LNCaP clone FGC (cell line): ENCODE data around the gene TTLL8.

Source experiments
- DNase-seq: peaks from one replicate; pipeline ENCODE4 v3.0.0-alpha.2; 2011; ENCODE audit warnings: low read depth
- H3K4me3 ChIP-seq: 2 replicates; pipeline ENCODE4 v1.5.1; 2011; ENCODE audit warnings: mild to moderate bottlenecking, low read depth, low read length, control low read depth
- CTCF ChIP-seq: IDR thresholded peaks from 2 replicates; pipeline ENCODE4 v1.5.1; 2012; ENCODE audit warnings: mild to moderate bottlenecking; ENCODE audit not compliant: control insufficient read depth, insufficient read depth; ENCODE audit errors: extremely low read depth

The TTLL8 gene

GRCh38 chr22:50071432-50072166 lies 13.5 kb upstream of the TTLL8 start:
- H3K4me3 ChIP-seq = no peak overlapping the region
- TF ChIP-seq CTCF = no peak
- DNase-seq = no peak

- DNase-seq = no peak
These were observed 12.3 kb upstream of the TTLL8 start for GRCh38 chr22:50070366-50070765.

GRCh38 chr22:50068096-50068495 lies 10.0 kb upstream of the TTLL8 start:
- DNase-seq = no peak
- H3K4me3 ChIP-seq = no peak overlapping the region
- TF ChIP-seq CTCF = no peak

More at GRCh38 chr22:50070366-50070765, 12.3 kb upstream of the TTLL8 start:
- no peak for TF ChIP-seq CTCF
- no peak overlapping the region for H3K4me3 ChIP-seq

- no peak overlapping the region for H3K4me3 ChIP-seq
- no peak for DNase-seq
- no peak for TF ChIP-seq CTCF
These were observed 9.1 kb upstream of the TTLL8 start for GRCh38 chr22:50067244-50067643.

- no peak overlapping the region for H3K4me3 ChIP-seq
- no peak for TF ChIP-seq CTCF
- DNase-seq = no peak
These were observed 6.4 kb upstream of the TTLL8 start for GRCh38 chr22:50064453-50064852.

- no peak for TF ChIP-seq CTCF
- no peak overlapping the region for H3K4me3 ChIP-seq
- no peak for DNase-seq
These were observed 5.7 kb upstream of the TTLL8 start for GRCh38 chr22:50063589-50064393.
